Right ventricle myocardium inferior (tissue), 1 donor: ENCODE measurements around the gene PGF. TPM values are rescaled to one million over a fixed set of nuclear protein-coding genes. Genes with fewer than 3 reads are reported as not detected.

Experiments used
- ATAC-seq: fragments of 200-7000 bp; cut with Tn5 transposase; one replicate; pipeline ENCODE4 v1.9.1; 2020; ENCODE audit warnings: mild to moderate bottlenecking, moderate library complexity
- DNase-seq: peaks from one replicate; pipeline ENCODE4 v3.0.0; 2021; ENCODE audit errors: missing footprints
- intact Hi-C: fragments of 100-400 bp; cut with DNase I; formaldehyde crosslinking; loops from one replicate; pipeline ENCODE4 v1.11.0; 2022
- total RNA-seq: library from RNA; stranded (reverse); fragmentation: NEBNext Ultra II Directional; extraction: Animal tissue kit (Norgen Biotek cat#: 25700); gene quantifications from one replicate; pipeline ENCODE4 v1.2.1, GENCODE V29; 2021
- donor health status: DM: no; HTN: yes; CAD: no; lungs with severe emphysema.

PGF gene
- total RNA-seq, 1 donor from 2014 or later: 6.5 TPM

DNA sequence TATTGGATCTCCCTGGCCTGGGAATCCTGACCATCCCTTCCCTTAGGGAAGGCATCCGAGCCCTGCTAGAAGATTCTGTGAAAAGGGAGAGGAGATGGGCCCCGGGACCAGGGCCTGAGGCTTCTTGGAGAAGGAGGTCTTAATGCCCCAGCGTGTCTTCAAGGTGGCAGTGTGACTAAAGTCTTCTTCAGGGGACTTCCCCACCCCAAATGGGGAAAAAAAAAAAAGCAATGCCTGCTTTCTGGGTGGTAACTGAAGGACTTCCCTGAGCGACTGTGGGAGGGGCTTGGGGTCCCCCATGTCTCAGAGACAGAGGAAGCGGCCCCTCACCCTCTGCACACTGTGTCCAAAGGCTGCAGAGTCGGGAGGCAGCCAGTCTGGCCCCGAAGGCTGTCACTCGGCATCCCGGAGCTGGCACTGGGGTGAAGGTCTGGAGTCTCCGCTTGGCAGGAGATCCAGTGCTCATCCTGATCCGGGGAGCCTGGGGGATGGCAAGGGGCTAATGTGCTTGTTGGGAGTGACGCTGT is 7.8 kb upstream of the PGF start:
- intact Hi-C loops: no loop called here
- ATAC-seq (peak; percentile 26), DNase-seq (no peak)

GRCh38 chr14:74962493-74962892 is 7.1 kb upstream of the PGF start:
- DNase-seq (no peak), ATAC-seq (no peak)
- intact Hi-C loops: no loop called here

- ATAC-seq (no peak), DNase-seq (no peak)
- intact Hi-C loops: no loop called here
Measured at GRCh38 chr14:74962046-74962445, 6.6 kb upstream of the PGF start.

- peak; percentile 53 for DNase-seq
- intact Hi-C loops: no loop called here
Measured at GRCh38 chr14:74961238-74961911, 6.0 kb upstream of the PGF start.

GRCh38 chr14:74960736-74961135 is 5.3 kb upstream of the PGF start:
- intact Hi-C loops: no loop called here
- ATAC-seq: no peak
- no peak for DNase-seq

More at GRCh38 chr14:74961238-74961911, 6.0 kb upstream of the PGF start:
- no peak for ATAC-seq

- no peak for ATAC-seq
- DNase-seq: no peak
- intact Hi-C loops: no loop called here
Measured at GRCh38 chr14:74959596-74960180, 4.3 kb upstream of the PGF start.

DNA sequence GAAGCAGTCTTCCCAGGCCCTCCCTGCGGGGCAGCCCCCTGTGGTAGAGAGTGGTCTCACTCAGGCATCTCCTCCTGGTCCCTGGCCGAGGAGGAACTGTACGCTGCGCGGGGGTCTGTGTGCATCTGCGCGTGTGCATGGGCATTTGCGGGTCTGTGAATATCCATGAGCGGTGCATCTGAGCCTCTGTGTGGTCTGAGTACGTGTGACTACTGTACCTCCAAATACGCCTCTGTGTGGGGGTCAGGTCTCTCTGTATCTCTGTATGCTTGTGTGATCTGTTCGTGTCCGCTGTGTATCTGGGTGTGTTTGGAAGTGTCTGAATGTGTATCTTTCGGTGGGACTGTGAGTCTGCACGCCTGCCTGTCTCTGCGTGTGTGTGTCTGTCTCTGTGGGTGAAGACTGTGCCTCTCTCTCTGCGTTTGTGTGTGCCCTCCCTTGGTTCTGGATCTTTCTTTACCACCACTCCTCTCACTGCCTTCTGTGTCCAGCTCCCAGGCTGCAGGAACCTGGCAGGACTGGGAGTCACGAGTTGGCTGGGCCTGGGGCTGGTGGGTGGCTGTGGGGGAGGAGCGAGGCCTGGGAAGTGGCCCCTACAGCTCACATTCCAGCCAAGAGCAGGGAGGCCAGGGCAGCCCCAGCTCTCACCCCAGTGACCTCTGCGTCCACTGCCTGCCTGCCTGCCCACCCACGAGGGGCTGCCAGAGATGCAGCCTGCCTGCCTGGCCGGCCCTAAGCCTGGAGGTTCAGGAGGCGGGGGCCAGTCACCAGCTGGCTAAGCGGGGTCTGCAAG is 1.1 kb upstream of the PGF start:
- DNase-seq (no peak), ATAC-seq (no peak)
- intact Hi-C loops: no loop called here

DNA sequence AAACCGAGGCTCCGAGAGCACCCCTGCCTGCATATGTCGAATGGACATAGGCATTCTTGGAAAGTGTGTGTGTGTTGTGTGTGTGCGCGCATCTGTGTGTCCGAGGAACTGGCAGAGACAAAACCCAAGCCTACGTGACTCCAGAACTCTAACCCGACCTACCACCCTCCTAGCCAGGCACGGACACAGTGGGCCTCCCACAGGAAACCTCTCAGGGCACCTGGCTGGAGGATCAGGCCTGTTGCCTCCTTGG is 556 bp upstream of the PGF start:
- intact Hi-C loops: no loop called here
- ATAC-seq: no peak

GRCh38 chr14:74954947-74955228 is 509 bp downstream of the PGF start:
- intact Hi-C loops: no loop called here
- DNase-seq (peak; percentile 71), ATAC-seq (no peak)

More for the DNA sequence above, 556 bp upstream of the PGF start:
- DNase-seq: no peak

GRCh38 chr14:74954232-74954946 is 1.0 kb downstream of the PGF start:
- DNase-seq (peak; percentile 69), ATAC-seq (peak; percentile 9)
- intact Hi-C loops: no loop called here

DNA sequence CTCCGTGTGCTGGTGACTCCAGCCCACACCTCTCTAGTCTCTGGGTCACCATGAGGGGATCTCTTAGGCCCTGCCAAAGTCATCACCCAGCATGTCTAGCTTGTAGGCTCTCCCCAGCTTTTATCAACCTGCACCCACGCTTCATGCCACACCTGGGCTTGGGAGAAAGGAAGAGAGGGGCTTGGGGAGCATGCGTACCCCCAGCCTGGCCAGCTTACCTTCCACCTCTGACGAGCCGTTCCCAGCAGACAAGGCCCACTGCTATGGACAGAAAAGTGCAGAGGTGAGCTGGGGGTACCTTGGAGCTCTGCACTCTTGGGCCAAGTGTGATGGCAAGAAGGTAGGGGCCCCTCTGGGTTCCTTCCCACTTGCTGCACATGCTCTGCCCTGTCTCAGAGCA is 1.7 kb downstream of the PGF start:
- intact Hi-C loops: no loop called here
- DNase-seq (no peak), ATAC-seq (no peak)

DNA sequence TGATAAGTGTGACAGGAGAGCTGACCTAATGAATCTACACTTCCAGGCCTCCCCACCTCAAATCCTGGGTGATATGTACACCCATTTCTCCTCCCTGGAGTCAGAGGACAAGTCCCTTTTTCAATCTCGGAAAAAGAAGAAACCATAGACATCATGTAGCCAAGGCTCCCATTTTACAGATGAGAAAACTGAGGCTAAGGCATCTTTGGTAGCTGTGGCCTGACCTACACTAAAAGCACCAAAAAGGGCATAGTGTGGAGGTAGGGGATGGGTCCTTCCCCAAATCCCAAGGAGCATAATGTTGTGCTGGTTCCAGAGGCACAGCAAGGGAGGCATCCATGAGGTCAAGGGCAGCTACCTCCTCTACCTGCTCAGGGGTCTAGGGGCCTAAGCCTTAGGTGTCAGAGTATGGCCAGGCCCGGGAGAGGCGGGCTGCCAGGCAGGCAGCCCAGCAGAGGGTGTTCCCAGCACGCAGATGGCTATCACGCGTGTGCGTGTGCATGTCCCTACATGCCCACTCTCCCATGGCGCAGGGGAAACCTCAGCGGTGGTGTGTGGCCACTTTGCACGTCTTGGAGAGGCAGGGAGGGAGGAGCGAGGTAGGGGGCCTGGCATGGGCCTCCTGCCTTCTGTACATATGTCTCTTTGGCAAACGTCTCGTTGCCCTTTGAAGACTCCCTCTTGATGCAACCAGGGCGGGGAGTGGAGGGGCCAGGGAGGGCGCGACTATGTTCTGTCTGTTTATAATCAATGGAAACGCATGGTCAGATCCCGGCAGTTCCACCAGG is 2.5 kb downstream of the PGF start:
- intact Hi-C loops: no loop called here
- DNase-seq (no peak), ATAC-seq (no peak)

DNA sequence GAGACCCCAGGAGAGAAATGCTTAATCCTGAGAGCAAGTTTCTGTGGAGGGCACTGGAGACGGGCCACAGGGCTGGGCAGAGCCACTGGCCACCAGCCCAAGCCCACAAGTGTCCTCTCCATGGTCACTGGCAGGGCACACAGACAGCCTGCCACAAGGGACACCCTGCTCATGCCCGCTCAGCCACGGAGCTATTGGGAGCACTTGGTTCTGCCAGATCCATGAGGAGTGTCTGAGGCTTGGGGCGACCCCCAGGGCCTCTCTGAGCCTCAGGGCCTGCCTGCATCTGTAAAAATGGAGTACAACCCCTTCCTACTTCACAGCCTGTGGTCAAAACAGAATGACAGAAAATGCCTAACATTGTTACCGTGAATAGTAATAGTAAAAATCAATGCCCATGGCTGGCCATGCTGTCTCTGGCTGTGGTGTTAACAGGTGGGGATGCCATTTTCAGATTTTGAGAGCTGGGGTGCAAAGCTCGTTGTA is 3.2 kb downstream of the PGF start:
- intact Hi-C loops: no loop called here
- no peak for ATAC-seq
- no peak for DNase-seq

DNA sequence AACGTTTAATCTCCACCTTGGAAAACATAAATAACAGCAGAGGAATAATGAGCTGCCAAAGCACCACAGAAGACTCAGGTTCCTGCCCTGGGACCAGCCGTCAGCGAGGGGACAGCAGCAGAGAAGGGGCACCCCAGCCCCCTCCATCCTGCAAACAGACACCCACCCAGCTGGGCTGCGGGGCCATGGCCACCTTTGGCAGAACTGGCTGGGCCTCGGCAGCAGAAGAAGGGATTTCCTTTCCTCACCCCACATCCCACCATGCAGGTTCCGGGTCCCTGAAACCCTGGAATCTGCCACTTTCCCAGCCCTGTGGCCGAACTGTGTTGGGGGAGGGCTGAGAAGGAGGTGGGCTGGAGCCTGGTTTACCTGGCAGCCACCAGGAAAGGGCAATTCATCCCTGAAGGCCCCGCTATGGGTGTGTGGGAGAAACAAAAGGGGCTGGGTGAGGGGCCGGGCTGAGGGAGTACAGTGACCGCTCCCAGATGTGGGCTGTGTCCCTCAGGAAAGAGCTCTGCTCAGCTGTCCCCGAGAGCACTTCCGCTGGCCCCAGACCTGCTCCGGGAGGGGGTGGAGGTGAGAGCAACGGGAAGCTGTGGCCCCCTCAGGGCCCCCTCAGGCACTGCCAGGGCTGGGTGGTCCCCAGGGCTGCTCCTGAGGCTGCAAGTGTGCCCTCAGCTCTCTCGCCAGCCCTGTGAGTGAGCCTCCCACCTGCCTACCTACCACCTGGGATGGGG is 3.8 kb downstream of the PGF start:
- DNase-seq (no peak), ATAC-seq (no peak)
- intact Hi-C loops: no loop called here

GRCh38 chr14:74950795-74951442 is 4.5 kb downstream of the PGF start:
- intact Hi-C loops: no loop called here
- DNase-seq (no peak), ATAC-seq (no peak)

DNA sequence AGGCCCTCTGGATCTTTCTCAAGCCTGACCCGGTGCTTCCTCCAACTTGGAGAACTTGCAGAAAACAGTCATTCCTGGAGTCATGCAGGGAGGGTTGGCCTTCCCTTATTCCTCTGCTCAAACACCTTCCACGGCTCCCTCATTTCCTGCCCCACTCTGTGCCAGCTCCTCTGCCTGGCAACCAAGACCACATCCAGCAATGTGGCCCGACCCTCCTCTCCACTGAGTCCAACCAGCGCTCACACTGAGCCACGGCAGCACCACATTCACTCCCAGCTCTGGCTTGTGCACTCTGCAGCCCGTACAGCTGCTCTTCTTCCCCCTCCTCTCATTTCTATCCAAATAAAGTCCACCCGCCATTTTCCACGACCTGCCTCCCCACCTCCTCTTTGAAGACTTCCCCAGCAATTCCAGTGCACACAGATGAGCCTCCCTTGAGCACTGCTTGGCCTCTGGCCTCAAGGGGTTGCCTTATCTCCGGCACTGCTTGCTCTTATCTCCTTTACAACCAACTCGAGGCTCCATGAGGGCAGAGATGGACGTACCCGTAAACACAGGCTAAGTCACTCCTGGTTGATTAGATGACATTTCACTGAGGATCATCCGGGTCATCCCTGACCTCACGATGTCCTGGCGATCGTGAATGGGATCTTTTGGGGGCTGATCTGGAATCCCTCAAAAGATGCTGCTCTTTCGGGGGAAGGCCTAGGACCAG is 5.4 kb downstream of the PGF start:
- ATAC-seq: no peak
- intact Hi-C loops: loop anchor here (10.0 kb wide), 1 partner anchor 135 kb away; no protein-coding TSS in a partner anchor

GRCh38 chr14:74949191-74949601 is 6.2 kb downstream of the PGF start:
- ATAC-seq: no peak
- no peak for DNase-seq
- intact Hi-C loops: loop anchor here (10.0 kb wide), 1 partner anchor 136 kb away; no protein-coding TSS in a partner anchor

More for the DNA sequence above, 5.4 kb downstream of the PGF start:
- DNase-seq: no peak
